Lower leg skin (tissue), 4 donors: ENCODE data around the gene TACR2. TPM values are rescaled to one million over a fixed set of nuclear protein-coding genes. Genes with fewer than 3 reads are reported as not detected.

Experiments
- DNase-seq, 2 donors: peaks; one replicate each; pipeline ENCODE4 v3.0.0-alpha.2; 2019; ENCODE audit warnings: low spot score in 2 of 2
- H3K4me3 ChIP-seq: fragments of 200-600 bp; sonication (generic); 2 replicates; pipeline ENCODE4 v1.5.1; 2017; ENCODE audit warnings: mild to moderate bottlenecking, low read depth; ENCODE audit not compliant: poor library complexity, severe bottlenecking
- CTCF ChIP-seq, 3 donors: fragments of 450-650 bp; IDR thresholded peaks; one replicate each; pipeline ENCODE4 v1.5.1; 2016; ENCODE audit warnings: antibody characterized with exemption in 3 of 3, mild to moderate bottlenecking in 3 of 3, moderate library complexity in 2 of 3
- POLR2A ChIP-seq, 2 donors: fragments of 450-650 bp; IDR thresholded peaks; one replicate each; pipeline ENCODE4 v1.6.1; 2016 to 2017; ENCODE audit warnings: antibody characterized with exemption in 2 of 2, mild to moderate bottlenecking in 1 of 2, moderate library complexity in 1 of 2
- WGBS, 2 donors: methylation state at CpG; one replicate each; pipeline ENCODE4 v1.1.5; 2018; 5-methylcytosine and 5-hydroxymethylcytosine counted together
- intact Hi-C: fragments of 100-400 bp; cut with DNase I; formaldehyde crosslinking; loops from one replicate; pipeline ENCODE4 v1.15.0; 2023; ENCODE audit warnings: low total_unique reads
- total RNA-seq, 4 donors: library from RNA; depleted of rRNA; stranded (reverse); fragments of >200 nt; gene quantifications; one replicate each; pipeline ENCODE4 v1.1.0, GENCODE V29; 2016

TACR2 gene
- total RNA-seq, 4 donors from 2014 or later: 0.29 to 1.8 (median 1.7) TPM; not detected in 1

GRCh38 chr10:69428165-69428564 lies 11.4 kb upstream of the TACR2 start:
- intact Hi-C loops: loop anchor here (5.0 kb wide), 1 partner anchor 79 kb away; no protein-coding TSS in a partner anchor
- TF ChIP-seq CTCF (IDR thresholded peaks at IDR 0.05) (no peak), POLR2A (IDR thresholded peaks at IDR 0.05) (no peak)

GRCh38 chr10:69426376-69426727 lies 9.6 kb upstream of the TACR2 start:
- no peak for DNase-seq
- 87 to 93% methylated on average over 4 of the region's 4 CpGs for WGBS, 2 donors
- TF ChIP-seq CTCF (IDR thresholded peaks at IDR 0.05): no peak
- no peak for TF ChIP-seq POLR2A (IDR thresholded peaks at IDR 0.05)
- intact Hi-C loops: loop anchor here (5.0 kb wide), 1 partner anchor 81 kb away; no protein-coding TSS in a partner anchor
- H3K4me3 ChIP-seq: no peak overlapping the region

More at GRCh38 chr10:69428165-69428564, 11.4 kb upstream of the TACR2 start:
- peak in 1 of 2 donors; percentile 45 for DNase-seq
- H3K4me3 ChIP-seq: no peak overlapping the region
- WGBS, 2 donors: 81 to 84% methylated on average over 8 of the region's 8 CpGs

- DNase-seq: peak in 1 of 2 donors; percentile 68
- WGBS, 2 donors: 51 to 62% methylated on average over 5 of the region's 5 CpGs
- TF ChIP-seq CTCF (IDR thresholded peaks at IDR 0.05) (no peak), POLR2A (IDR thresholded peaks at IDR 0.05) (no peak)
- H3K4me3 ChIP-seq: no peak overlapping the region
- intact Hi-C loops: loop anchor here (5.0 kb wide), 1 partner anchor 82 kb away; no protein-coding TSS in a partner anchor
Measured at GRCh38 chr10:69425511-69426298, 9.0 kb upstream of the TACR2 start.

GRCh38 chr10:69425041-69425440 lies 8.3 kb upstream of the TACR2 start:
- DNase-seq: no peak
- WGBS, 2 donors: 89 to 95% methylated on average over 2 of the region's 2 CpGs
- TF ChIP-seq POLR2A (IDR thresholded peaks at IDR 0.05) (no peak), CTCF (IDR thresholded peaks at IDR 0.05) (no peak)
- intact Hi-C loops: loop anchor here (5.0 kb wide), 1 partner anchor 82 kb away; no protein-coding TSS in a partner anchor
- H3K4me3 ChIP-seq: no peak overlapping the region

GRCh38 chr10:69422676-69423075 lies 6.0 kb upstream of the TACR2 start:
- DNase-seq: peak in 1 of 2 donors; percentile 57
- H3K4me3 ChIP-seq: no peak overlapping the region
- intact Hi-C loops: no loop called here
- TF ChIP-seq POLR2A (IDR thresholded peaks at IDR 0.05): no peak
- TF ChIP-seq CTCF (IDR thresholded peaks at IDR 0.05): no peak
- 90 to 93% methylated on average over 4 of the region's 4 CpGs for WGBS, 2 donors
